Uterus (tissue), 4 donors: ENCODE results near the gene TEPSIN. TPM values are rescaled to one million over a fixed set of nuclear protein-coding genes. Genes with fewer than 3 reads are reported as not detected.

ENCODE experiments used
- DNase-seq, 2 donors: peaks; one replicate each; pipeline ENCODE4 v3.0.0-alpha.2; 2019 to 2020
- H3K27ac ChIP-seq, 2 donors: fragments of 200-600 bp; sonication (generic); 1 replicate in 1 of 2; 2 replicates in 1 of 2; pipeline ENCODE4 v1.5.1; 2016 to 2018
- H3K27me3 ChIP-seq, 2 donors: fragments of 200-600 bp; sonication (generic); one replicate each; pipeline ENCODE4 v1.5.1; 2018 to 2019; ENCODE audit warnings: control low read depth in 1 of 2
- H3K36me3 ChIP-seq, 2 donors: fragments of 200-600 bp; sonication (generic); one replicate each; pipeline ENCODE4 v1.5.1; 2019; ENCODE audit warnings: control low read depth in 1 of 2
- H3K4me1 ChIP-seq, 2 donors: fragments of 200-600 bp; sonication (generic); one replicate each; pipeline ENCODE4 v1.5.1; 2018 to 2019; ENCODE audit warnings: control low read depth in 1 of 2
- H3K4me3 ChIP-seq, 2 donors: fragments of 200-600 bp; sonication (generic); 1 replicate in 1 of 2; 2 replicates in 1 of 2; pipeline ENCODE4 v1.5.1; 2018 to 2019; ENCODE audit warnings: mild to moderate bottlenecking in 1 of 2
- H3K9me3 ChIP-seq, 2 donors: fragments of 200-600 bp; sonication (generic); one replicate each; pipeline ENCODE4 v1.5.1; 2019; ENCODE audit warnings: control low read depth in 1 of 2
- POLR2A ChIP-seq, 2 donors: fragments of 450-650 bp; IDR thresholded peaks; one replicate each; pipeline ENCODE4 v1.6.1; 2016; ENCODE audit warnings: antibody characterized with exemption in 2 of 2, mild to moderate bottlenecking in 1 of 2, moderate library complexity in 1 of 2
- intact Hi-C: fragments of 100-400 bp; cut with DNase I; formaldehyde crosslinking; loops from one replicate; pipeline ENCODE4 v1.15.1; 2023; ENCODE audit warnings: low total_unique reads
- total RNA-seq, 4 donors: library from RNA; depleted of rRNA in 3 of 4; stranded (reverse); fragments of >200 nt in 3 of 4; gene quantifications; one replicate each; pipeline versions ENCODE4 v1.1.0 to v1.2.4, GENCODE V29; 2014 to 2023
- TF ChIP-seq, protein P1 (sequence below), 4 experiments: fragments of 200-600 bp in 2 of 4; fragments of 450-650 bp in 2 of 4; sonication (generic) in 2 of 4; IDR thresholded peaks; one replicate each; pipeline ENCODE4 v1.5.1; 2016 to 2019; ENCODE audit warnings: antibody characterized with exemption in 4 of 4, mild to moderate bottlenecking in 2 of 4, moderate library complexity in 1 of 4
- donor health status: DM: yes; HTN: yes; CAD: no.

The TEPSIN gene
- total RNA-seq, 4 donors from 2014 or later = 6.4 to 31.2 (median 22.6) TPM; not detected in 1

DNA sequence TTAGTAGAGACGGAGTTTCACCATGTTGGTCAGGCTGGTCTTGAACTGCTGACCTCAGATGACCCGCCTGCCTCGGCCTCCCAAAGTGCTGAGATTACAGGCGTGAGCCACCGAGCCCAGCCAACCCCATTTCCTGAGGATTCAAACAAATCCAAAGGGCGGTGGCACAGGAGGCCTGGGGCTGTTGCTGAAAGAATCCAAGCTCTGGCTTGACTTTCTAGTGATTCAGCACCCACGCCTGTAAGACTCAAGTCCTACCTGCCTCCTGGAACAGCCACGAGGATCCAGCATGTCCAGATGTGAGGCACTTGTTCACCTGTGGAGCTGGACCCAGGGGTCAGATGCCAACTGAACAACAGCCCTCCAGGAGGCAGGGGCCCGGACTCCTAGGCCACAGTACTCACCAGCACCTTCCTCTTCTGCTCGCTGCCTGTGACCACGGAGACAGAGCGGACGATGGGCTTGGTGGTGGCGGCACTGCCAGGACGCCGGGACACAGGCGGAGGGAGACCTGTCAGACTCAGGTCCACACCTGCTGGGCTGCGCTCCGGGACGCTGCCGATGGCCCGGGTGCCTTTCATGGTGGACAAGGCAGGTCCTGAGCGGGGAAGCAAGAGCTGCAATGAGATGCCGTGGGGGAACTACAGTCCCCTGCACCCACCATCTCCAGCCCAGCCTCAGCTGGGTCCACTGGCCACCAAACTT is 19.2 kb downstream of the TEPSIN start:
- no peaks in the 10 kb centered on the region for H3K9me3 ChIP-seq
- no peak overlapping the region for H3K27ac ChIP-seq
- TF ChIP-seq, protein P1, sequence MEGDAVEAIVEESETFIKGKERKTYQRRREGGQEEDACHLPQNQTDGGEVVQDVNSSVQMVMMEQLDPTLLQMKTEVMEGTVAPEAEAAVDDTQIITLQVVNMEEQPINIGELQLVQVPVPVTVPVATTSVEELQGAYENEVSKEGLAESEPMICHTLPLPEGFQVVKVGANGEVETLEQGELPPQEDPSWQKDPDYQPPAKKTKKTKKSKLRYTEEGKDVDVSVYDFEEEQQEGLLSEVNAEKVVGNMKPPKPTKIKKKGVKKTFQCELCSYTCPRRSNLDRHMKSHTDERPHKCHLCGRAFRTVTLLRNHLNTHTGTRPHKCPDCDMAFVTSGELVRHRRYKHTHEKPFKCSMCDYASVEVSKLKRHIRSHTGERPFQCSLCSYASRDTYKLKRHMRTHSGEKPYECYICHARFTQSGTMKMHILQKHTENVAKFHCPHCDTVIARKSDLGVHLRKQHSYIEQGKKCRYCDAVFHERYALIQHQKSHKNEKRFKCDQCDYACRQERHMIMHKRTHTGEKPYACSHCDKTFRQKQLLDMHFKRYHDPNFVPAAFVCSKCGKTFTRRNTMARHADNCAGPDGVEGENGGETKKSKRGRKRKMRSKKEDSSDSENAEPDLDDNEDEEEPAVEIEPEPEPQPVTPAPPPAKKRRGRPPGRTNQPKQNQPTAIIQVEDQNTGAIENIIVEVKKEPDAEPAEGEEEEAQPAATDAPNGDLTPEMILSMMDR (IDR thresholded peaks at IDR 0.05) = no peak
- no peak for TF ChIP-seq POLR2A (IDR thresholded peaks at IDR 0.05)
- no peak for DNase-seq
- peaks cover 6 to 7% of the 10 kb centered on the region in 2 donors for H3K4me1 ChIP-seq
- H3K36me3 ChIP-seq = no peaks in the 10 kb centered on the region
- no peaks in the 10 kb centered on the region for H3K27me3 ChIP-seq
- H3K4me3 ChIP-seq = no peak overlapping the region
- intact Hi-C loops = no loop called here

GRCh38 chr17:81218991-81219390 is 19.9 kb downstream of the TEPSIN start:
- Histone ChIP-seq H3K4me1 (peaks cover 6 to 7% of the 10 kb centered on the region in 2 donors), H3K27me3 (no peaks in the 10 kb centered on the region), H3K9me3 (no peaks in the 10 kb centered on the region), H3K36me3 (no peaks in the 10 kb centered on the region), H3K4me3 (no peak overlapping the region), H3K27ac (no peak overlapping the region)
- no peak for DNase-seq
- intact Hi-C loops = no loop called here
- TF ChIP-seq, protein P1 (IDR thresholded peaks at IDR 0.05) = no peak
- no peak for TF ChIP-seq POLR2A (IDR thresholded peaks at IDR 0.05)

DNA sequence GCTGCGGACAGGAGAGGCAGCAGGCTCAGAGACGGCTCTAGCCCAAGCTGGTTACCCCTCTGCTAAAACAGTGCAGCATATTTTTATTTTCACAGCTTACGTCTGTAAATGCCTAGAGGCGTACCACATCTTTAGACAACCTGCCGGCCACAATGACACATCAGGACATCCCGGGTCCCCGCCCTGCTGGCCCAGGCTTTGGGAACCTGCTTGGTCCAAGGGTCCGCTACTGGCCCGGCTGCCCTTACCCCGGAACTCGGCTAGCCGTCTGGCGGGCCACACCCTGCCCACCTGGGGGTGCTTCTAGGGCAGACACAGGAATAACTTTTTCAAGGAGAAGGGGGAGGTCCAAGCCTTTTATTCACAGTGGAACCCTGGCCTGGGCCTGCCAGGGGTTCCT is 20.4 kb downstream of the TEPSIN start:
- Histone ChIP-seq H3K27me3 (no peaks in the 10 kb centered on the region), H3K4me1 (peaks cover 6 to 7% of the 10 kb centered on the region in 2 donors), H3K4me3 (no peak overlapping the region), H3K36me3 (no peaks in the 10 kb centered on the region), H3K9me3 (no peaks in the 10 kb centered on the region), H3K27ac (no peak overlapping the region)
- DNase-seq = no peak
- no peak for TF ChIP-seq POLR2A (IDR thresholded peaks at IDR 0.05)
- TF ChIP-seq, protein P1 (IDR thresholded peaks at IDR 0.05) = no peak
- intact Hi-C loops = no loop called here

DNA sequence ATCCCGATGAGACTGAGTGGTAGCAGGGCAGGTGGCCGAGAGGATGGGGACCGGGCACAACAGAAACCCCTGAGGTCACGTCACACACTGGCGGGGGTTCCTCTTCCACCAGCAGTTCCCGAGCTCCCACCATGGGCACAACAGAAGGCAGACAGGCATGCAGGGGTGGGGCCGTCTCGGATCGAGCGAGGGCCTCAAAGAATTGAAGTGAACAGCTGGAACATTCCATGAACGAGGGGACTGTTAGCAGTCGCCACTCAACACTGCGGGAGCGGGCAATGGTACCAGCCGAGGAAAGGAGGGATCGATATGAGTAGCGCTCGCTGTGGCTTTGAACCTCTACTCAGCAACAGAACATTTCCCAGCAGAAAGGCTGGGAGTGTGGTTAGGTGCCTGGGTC is 21.4 kb downstream of the TEPSIN start:
- Histone ChIP-seq H3K9me3 (no peaks in the 10 kb centered on the region), H3K27ac (no peak overlapping the region), H3K4me3 (no peak overlapping the region), H3K27me3 (no peaks in the 10 kb centered on the region), H3K36me3 (no peaks in the 10 kb centered on the region), H3K4me1 (peaks cover 6 to 7% of the 10 kb centered on the region in 2 donors)
- no peak for DNase-seq
- TF ChIP-seq, protein P1 (IDR thresholded peaks at IDR 0.05) = no peak
- TF ChIP-seq POLR2A (IDR thresholded peaks at IDR 0.05) = no peak
- intact Hi-C loops = no loop called here

DNA sequence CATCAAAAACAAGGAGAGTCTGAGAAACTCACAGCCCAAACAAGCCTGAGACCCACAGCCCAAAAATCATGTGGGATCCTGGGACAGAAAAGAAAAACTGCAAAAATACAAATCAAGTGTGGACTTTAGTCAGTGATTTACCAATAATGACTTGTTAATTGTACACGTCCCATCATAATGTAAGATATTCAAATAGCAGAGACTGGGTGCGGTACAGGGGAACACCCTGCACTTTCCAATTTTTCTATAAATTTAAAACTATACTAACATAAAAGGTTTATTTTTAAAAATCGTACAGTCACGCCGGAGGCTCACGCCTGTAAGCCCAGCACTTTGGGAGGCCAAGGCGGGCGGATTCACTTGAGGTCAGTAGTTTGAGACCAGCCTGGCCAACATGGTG is 24.9 kb downstream of the TEPSIN start:
- no peak for DNase-seq
- no peaks in the 10 kb centered on the region for H3K27me3 ChIP-seq
- TF ChIP-seq POLR2A (IDR thresholded peaks at IDR 0.05) = no peak
- TF ChIP-seq, protein P1 (IDR thresholded peaks at IDR 0.05) = no peak
- H3K4me1 ChIP-seq = no peaks in the 10 kb centered on the region
- no peaks in the 10 kb centered on the region for H3K36me3 ChIP-seq
- no peaks in the 10 kb centered on the region for H3K9me3 ChIP-seq
- no peak overlapping the region for H3K27ac ChIP-seq
- H3K4me3 ChIP-seq = no peak overlapping the region
- intact Hi-C loops = no loop called here
